HG03103 (cell line): Measurements from ENCODE around the gene HRAS.

Experiments used
- ATAC-seq: cut with Tn5 transposase; IDR thresholded peaks from one replicate; pipeline ENCODE4 v1.9.1; 2021; ENCODE audit warnings: low read depth; ENCODE audit not compliant: unreplicated experiment

HRAS gene

DNA sequence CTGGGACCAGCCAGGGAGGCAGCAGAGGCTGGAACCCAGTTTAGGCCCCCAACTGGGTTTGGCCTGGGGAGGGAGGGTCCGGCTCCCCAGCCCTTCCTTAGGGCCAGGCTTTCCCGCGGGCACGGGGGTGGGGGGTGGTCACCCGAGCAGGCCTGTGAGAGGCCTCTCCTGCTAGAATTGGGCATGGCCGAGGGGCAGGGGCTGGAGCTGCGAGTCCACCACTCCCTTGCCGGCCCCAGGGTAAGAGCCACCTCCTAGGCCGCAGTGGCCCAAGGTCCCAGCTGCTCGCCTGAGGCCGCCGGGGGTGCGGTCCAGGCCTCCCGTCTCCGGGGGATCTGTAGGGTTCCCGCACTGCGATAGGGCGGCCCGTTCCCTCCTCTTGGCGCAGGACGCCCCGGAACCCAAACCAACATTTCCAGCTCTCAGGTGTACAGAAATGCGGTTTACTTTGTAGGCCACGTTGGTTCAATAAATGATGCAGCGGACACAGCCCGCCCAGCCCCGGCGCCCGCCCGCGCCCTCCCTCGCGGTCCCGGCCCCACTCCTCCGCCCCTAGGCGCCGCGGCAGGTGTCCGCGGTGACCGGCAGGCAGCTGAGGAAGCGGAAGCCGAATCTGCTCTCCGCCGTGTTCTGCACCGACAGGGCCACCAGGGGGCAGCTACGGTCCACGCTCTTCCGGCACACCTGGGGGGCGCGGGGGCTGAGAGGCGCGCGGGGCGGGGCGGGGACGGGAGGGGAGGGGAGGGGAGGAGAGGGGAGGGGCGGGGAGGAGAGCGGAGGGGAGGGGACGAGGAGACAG lies 19.3 kb upstream of the HRAS start:
- peak; percentile 53 for ATAC-seq

- no peak for ATAC-seq
These were observed 18.6 kb upstream of the HRAS start for GRCh38 chr11:553988-554340.

DNA sequence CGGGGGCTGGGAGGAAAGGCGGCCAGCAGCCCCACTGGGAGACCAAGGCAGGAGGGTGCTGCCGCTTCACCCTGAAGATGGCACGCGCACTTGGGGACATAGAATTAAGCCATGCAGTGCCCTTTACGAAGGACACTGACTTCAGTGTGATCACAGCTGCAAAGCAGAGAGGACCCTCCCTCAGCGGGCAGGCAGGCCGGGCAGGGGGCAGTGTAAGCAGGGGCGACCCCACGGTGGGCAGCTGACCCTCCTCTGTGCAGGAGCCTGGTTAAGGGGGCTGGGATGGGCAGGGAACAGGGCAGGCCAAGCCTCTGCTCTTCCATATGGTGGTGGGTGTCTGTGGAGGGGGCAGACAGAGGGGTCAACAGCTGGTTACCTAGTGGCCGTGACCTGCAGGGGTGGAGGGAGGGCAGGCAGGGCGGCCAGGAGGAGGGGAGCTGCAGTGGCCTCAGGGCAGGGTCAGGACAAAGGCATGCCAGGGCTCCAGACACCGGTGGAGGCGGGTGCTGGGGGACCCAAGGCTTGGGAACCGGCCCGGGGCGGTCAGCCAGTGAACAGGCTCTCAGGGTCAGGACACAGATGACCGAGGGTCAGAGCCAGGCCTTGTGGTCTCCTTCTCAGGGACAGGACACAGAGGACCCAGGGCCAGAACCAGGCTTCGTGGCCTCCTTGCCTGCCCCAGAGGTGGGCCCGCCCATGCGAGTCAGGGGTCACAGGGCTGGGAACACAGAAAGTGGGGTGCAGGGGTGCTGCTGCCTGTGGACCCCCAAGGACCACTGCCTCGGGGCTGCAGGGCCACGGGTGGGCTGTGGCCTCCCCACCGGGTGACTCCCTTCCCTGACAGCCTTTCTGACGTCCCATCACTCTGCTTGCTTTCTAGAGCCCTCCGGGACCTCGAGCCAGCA lies 18.0 kb upstream of the HRAS start:
- no peak for ATAC-seq

DNA sequence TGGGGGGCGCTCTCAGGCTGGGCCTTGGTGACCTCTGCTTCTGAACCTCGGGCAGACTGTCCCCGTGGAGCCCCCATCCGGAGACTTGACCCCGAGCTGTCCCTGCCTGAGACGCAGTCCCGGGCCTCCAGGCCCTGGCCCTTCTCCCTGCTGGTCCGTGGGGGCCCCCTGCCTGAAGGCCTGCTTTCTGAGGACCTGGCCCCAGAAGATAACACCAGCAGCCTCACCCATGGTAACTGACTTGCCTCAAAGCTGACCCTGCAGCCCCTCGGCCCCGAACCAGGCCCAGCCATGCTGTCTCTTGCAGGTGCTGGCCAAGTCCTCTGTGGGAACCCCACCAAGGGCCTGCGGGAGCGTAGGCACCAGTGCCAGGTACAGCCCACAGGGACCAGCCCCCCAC lies 16.2 kb upstream of the HRAS start:
- ATAC-seq, result no peak

DNA sequence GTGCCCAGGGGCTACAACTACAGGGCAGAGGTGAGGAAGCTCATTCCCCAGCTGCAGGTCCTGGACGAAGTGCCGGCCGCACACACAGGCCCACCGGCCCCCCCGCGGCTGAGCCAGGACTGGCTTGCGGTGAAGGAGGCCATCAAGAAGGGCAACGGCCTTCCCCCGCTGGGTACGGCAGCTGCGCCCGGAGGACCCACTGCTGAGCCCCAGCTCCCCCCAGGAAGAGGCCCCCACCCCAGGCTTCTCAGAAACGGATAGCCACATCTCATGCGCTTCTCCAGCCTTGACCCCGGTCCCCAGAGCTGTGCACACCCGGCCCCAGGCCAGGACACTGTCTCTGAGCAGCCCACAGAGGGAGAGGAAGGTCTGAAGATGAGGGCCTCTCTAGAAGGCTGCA lies 15.8 kb upstream of the HRAS start:
- no peak for ATAC-seq

- ATAC-seq, result no peak
These were observed 15.3 kb upstream of the HRAS start for GRCh38 chr11:550746-551085.

DNA sequence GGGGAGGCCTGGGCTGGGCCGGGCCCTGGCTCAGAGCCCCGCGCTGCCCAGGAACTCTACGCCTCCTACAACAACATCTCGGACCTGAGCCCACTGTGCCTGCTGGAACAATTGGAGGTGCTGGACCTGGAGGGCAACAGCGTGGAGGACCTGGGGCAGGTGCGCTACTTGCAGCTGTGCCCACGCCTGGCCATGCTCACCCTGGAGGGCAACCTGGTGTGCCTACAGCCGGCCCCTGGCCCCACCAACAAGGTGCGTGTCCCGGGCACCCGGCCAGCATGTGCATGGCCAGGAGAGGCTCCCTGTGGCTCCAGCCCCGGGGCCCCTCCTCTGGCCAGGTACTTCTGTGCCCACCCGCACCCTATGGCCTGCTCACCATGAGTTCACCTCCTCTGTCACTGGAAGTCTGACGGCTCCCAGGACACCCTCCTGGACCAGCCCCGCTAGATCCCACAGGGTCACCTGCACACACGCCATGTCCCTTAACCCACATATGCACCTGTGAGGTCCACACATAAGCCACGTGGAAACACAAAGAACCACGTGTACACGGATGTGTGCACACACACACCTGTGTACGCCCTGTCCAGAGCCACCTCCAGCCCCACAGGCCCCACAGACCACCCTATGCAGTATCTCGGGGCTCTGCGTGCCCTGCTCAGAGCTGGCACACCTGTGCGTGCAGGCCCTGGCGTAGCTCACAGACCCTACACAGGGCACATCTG lies 14.8 kb upstream of the HRAS start:
- no peak for ATAC-seq

DNA sequence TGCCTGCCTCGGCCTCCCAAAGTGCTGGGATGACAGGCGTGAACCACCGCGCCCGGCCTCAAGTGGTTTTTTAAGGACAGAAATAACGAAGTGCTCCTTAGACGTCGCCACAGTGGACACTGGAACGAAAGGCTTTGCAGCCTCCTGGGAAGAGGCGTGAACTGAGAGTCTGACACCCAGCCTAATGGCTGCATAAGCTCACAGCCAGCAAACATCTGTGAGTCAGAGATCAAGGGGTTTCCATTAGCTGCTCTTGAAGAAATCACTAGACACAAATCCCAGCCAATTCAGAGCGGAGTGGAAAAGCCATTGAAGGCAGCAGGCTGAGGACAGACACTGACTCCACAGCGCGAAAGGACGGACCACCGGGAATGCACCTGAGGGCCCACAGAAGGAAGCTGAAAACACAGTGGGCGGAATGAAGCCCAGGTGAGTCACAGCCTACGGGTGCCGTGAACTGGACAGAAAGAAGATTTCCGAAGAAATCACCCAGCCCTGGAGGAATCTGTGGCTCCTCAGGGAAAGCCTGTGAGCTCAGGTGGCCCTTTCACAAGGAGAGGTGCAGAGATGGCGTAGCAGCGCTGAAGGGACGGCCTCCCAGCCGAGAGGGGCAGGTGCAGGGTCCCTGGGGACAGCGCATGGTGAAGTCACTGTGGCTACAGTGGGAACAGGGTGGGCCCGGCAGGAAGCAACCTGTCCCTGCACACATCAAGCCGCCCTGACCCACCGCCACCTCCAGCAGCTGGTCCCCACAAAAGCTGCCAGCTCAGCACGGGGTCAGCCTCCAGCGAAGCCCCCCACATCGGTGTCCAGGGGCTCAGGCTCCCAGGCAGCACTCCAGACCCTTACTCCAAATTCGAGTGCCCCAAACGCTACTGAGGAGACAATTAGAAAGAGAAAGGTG lies 13.6 kb upstream of the HRAS start:
- no peak for ATAC-seq

GRCh38 chr11:545171-545570 lies 9.8 kb upstream of the HRAS start:
- no peak for ATAC-seq

- ATAC-seq, result no peak
These were observed 9.4 kb upstream of the HRAS start for GRCh38 chr11:544817-545166.

DNA sequence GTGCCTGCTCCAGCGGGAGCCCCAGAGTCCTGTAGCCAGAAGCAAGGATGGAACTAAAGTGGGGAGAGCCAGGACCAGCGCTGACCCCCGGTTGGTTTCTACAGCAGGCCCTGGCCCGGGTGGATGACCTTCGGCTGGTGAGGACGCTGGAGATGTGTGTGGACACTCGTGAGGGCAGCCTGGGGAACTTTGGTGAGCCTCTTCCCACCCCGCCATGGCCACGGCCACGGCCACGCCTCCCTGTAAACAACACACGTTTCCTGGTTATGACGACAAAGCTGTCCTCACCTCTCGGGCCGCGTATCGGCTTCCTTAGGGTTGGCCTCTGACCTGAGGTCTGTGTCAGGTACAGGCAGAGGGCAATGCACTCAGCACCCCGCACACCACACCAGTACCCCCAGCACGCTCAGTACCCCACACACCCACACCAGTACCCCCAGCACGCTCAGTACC lies 6.1 kb upstream of the HRAS start:
- ATAC-seq, result no peak

DNA sequence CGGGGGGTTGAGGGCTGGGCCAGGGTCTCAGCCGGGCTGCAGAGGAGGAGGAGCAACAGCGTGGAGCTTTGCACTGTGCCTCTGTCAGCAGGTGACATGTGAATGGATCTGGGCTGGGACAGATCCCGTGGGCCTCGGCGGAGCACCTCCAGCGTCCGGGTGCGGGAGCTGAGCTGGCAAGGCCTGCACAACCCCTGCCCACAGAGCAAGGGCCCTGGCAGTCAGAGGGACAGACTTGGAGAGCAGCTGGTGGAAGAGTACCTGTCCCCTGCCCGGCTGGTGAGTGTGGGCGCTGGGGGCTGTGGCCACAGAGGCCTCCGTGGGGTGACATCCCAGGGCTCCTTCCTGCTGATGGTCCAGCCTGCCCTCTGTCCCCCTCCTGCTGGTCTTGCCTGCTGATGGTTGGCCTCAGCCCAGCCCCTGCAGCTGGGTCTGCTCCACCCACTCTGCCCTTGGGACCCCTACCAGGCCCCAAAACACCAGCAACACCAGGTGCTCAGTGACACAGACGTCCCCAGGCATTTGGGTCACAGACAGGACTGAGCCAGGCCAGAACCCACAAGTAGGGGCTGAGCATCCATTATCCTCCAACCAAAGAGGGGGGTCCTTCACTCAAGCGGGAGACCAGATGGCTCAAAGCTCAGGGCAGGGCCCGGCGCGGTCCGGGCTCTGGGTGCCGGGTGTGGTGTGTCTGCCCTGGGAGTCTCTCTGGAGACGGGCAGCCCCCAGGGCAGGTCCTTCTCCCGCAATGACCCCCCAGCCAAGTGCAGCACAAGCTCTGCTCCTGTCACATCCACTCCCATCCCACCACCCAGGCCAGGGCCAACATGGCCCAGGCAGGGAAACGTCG lies 5.4 kb upstream of the HRAS start:
- no peak for ATAC-seq

GRCh38 chr11:539971-540481 lies 4.7 kb upstream of the HRAS start:
- no peak for ATAC-seq

GRCh38 chr11:538431-539051 lies 3.2 kb upstream of the HRAS start:
- no peak for ATAC-seq

GRCh38 chr11:537622-538430 lies 2.5 kb upstream of the HRAS start:
- no peak for ATAC-seq

- peak; percentile 40 for ATAC-seq
These were observed 1.7 kb upstream of the HRAS start, which contains the start of gene LRRC56 for GRCh38 chr11:536841-537621. TSS of gene LRRC56 (plus strand) at chr11:537527. CDS start at chr11:540685, 3,158 bp downstream.

GRCh38 chr11:535210-535518 lies 212 bp downstream of the HRAS start:
- no peak for ATAC-seq
